DOHH2 (cell line): ENCODE measurements around the gene GMEB2.
"Not testable (repeated sequence)": the region's sequence is repeated elsewhere in the genome, so short reads cannot be mapped to it uniquely, and the experiment has no call there.

ENCODE experiments used
- H3F3A ChIP-seq: fragments of 200-600 bp; sonication (generic), shearing (Covaris generic); 2 replicates; pipeline ENCODE4 v1.6.0; 2016; ENCODE audit warnings: antibody characterized with exemption, mild to moderate bottlenecking; ENCODE audit not compliant: control insufficient read depth, insufficient read depth
- H3K27ac ChIP-seq: fragments of 200-600 bp; sonication (generic); 2 replicates; pipeline ENCODE4 v1.5.1; 2014; ENCODE audit warnings: low read depth, mild to moderate bottlenecking, low read length, moderate library complexity
- H3K27me3 ChIP-seq: fragments of 200-600 bp; sonication (generic); 2 replicates; pipeline ENCODE4 v1.6.1; 2014; ENCODE audit warnings: mild to moderate bottlenecking, low read length, mixed read lengths; ENCODE audit not compliant: control insufficient read depth
- H3K36me3 ChIP-seq: fragments of 200-600 bp; sonication (generic); 2 replicates; pipeline ENCODE4 v1.6.1; 2014; ENCODE audit warnings: mild to moderate bottlenecking, low read length, moderate library complexity, mixed read lengths; ENCODE audit not compliant: control insufficient read depth
- H3K4me1 ChIP-seq: fragments of 200-600 bp; sonication (generic); 2 replicates; pipeline ENCODE4 v1.6.1; 2014; ENCODE audit warnings: mild to moderate bottlenecking, low read length, mixed read lengths; ENCODE audit not compliant: control insufficient read depth
- H3K4me2 ChIP-seq: fragments of 200-600 bp; sonication (generic); 2 replicates; pipeline ENCODE4 v1.6.0; 2014; ENCODE audit warnings: mild to moderate bottlenecking, low read length, moderate library complexity
- H3K4me3 ChIP-seq: fragments of 200-600 bp; sonication (generic); 2 replicates; pipeline ENCODE4 v1.5.1; 2014; ENCODE audit warnings: mild to moderate bottlenecking, low read length, mixed read lengths
- H3K79me2 ChIP-seq: fragments of 200-600 bp; sonication (generic); 2 replicates; pipeline ENCODE4 v1.6.1; 2014; ENCODE audit warnings: mild to moderate bottlenecking, low read length, mixed read lengths; ENCODE audit not compliant: control insufficient read depth
- H3K9me2 ChIP-seq: fragments of 200-600 bp; sonication (generic); replicated peaks from 2 replicates; pipeline ENCODE4 v1.6.1; 2014; ENCODE audit warnings: mild to moderate bottlenecking, low read length, mixed read lengths; ENCODE audit not compliant: control insufficient read depth
- H3K9me3 ChIP-seq: fragments of 200-600 bp; sonication (generic); 2 replicates; pipeline ENCODE4 v1.6.1; 2014; ENCODE audit warnings: antibody characterized with exemption, low read length, mixed read lengths; ENCODE audit not compliant: control insufficient read depth, insufficient read depth
- H4K20me1 ChIP-seq: fragments of 200-600 bp; sonication (generic); 2 replicates; pipeline ENCODE4 v1.6.0; 2014; ENCODE audit warnings: low read depth, mild to moderate bottlenecking, antibody characterized with exemption, low read length, moderate library complexity; ENCODE audit not compliant: control insufficient read depth, insufficient read depth
- CTCF ChIP-seq: fragments of 200-600 bp; sonication (generic); IDR thresholded peaks from one replicate; pipeline ENCODE4 v1.5.1; 2014; ENCODE audit warnings: antibody characterized with exemption, mild to moderate bottlenecking, low read depth, low read length; ENCODE audit not compliant: poor library complexity, severe bottlenecking
- EZH2phosphoT487 ChIP-seq: fragments of 200-600 bp; sonication (generic); IDR thresholded peaks from 2 replicates; pipeline ENCODE4 v1.6.1; 2017; ENCODE audit warnings: borderline replicate concordance, mild to moderate bottlenecking, antibody characterized with exemption, low read length, moderate library complexity, mixed read lengths

Gene GMEB2

GRCh38 chr20:63610581-63611435 lies 16.1 kb downstream of the GMEB2 start:
- no peaks in the 10 kb centered on the region for H3F3A ChIP-seq
- no peaks in the 10 kb centered on the region for H4K20me1 ChIP-seq
- no peaks in the 10 kb centered on the region for H3K27me3 ChIP-seq
- peaks cover 31% of the 10 kb centered on the region for H3K79me2 ChIP-seq
- no peaks in the 10 kb centered on the region for H3K9me3 ChIP-seq
- no peaks in the 10 kb centered on the region for H3K4me1 ChIP-seq
- no peak overlapping the region for H3K27ac ChIP-seq
- H3K9me2 ChIP-seq: no peaks in the 10 kb centered on the region
- TF ChIP-seq CTCF (no peak), EZH2phosphoT487 (no peak)
- H3K4me3 ChIP-seq: no peak overlapping the region
- no peak overlapping the region for H3K4me2 ChIP-seq
- H3K36me3 ChIP-seq: peaks cover 6% of the 10 kb centered on the region; the same call in 1 of the 2 replicates

GRCh38 chr20:63606686-63607085 lies 20.2 kb downstream of the GMEB2 start:
- Histone ChIP-seq H3K9me2 (no peaks in the 10 kb centered on the region), H3K4me1 (no peaks in the 10 kb centered on the region), H3K4me3 (no peak overlapping the region), H3F3A (no peaks in the 10 kb centered on the region), H3K79me2 (peaks cover 19% of the 10 kb centered on the region), H3K36me3 (peaks cover 19% of the 10 kb centered on the region), H3K4me2 (no peak overlapping the region), H4K20me1 (no peaks in the 10 kb centered on the region), H3K9me3 (no peaks in the 10 kb centered on the region), H3K27ac (no peak overlapping the region), H3K27me3 (no peaks in the 10 kb centered on the region)
- no peak for TF ChIP-seq EZH2phosphoT487
- TF ChIP-seq CTCF: no peak

GRCh38 chr20:63602321-63602720 lies 24.6 kb downstream of the GMEB2 start:
- Histone ChIP-seq H3K4me1 (no peaks in the 10 kb centered on the region), H3K79me2 (peaks cover 11% of the 10 kb centered on the region), H3K36me3 (peaks cover 46% of the 10 kb centered on the region), H4K20me1 (no peaks in the 10 kb centered on the region), H3K4me3 (no peak overlapping the region), H3K27ac (no peak overlapping the region), H3K4me2 (no peak overlapping the region), H3K9me3 (no peaks in the 10 kb centered on the region), H3F3A (no peaks in the 10 kb centered on the region), H3K9me2 (no peaks in the 10 kb centered on the region), H3K27me3 (no peaks in the 10 kb centered on the region)
- TF ChIP-seq EZH2phosphoT487 (no peak), CTCF (no peak)

- not testable (repeated sequence) for H3K79me2 ChIP-seq, H3K4me3 ChIP-seq, H3K4me2 ChIP-seq, H3K27me3 ChIP-seq, H3K9me2 ChIP-seq, H3K9me3 ChIP-seq, H3K27ac ChIP-seq, H3F3A ChIP-seq, H4K20me1 ChIP-seq, H3K4me1 ChIP-seq
- H3K36me3 ChIP-seq: peaks cover 46% of the 10 kb centered on the region
These were observed 25.2 kb downstream of the GMEB2 start for GRCh38 chr20:63601679-63602078.
